Esophagus muscularis mucosa (tissue), 4 donors: ENCODE measurements around the gene PTPRT. TPM values are rescaled to one million over a fixed set of nuclear protein-coding genes. Genes with fewer than 3 reads are reported as not detected.

Experiments used
- DNase-seq: peaks from one replicate; pipeline ENCODE4 v3.0.0-alpha.2; 2017; ENCODE audit errors: extremely low spot score
- H3K27ac ChIP-seq, 4 donors: fragments of 200-600 bp; sonication (generic); replicated peaks in 1 of 4; 1 replicate in 3 of 4; 2 replicates in 1 of 4; pipeline ENCODE4 v1.5.1; 2016 to 2019; ENCODE audit warnings: mild to moderate bottlenecking in 1 of 4
- H3K27me3 ChIP-seq, 4 donors: fragments of 200-600 bp; sonication (generic); one replicate each; pipeline versions ENCODE4 v1.5.1 to v1.6.0; 2016 to 2019
- H3K36me3 ChIP-seq, 4 donors: fragments of 200-600 bp; sonication (generic); one replicate each; pipeline ENCODE4 v1.5.1; 2016 to 2019
- H3K4me1 ChIP-seq, 4 donors: fragments of 200-600 bp; sonication (generic); one replicate each; pipeline ENCODE4 v1.5.1; 2016 to 2019
- H3K4me3 ChIP-seq, 4 donors: fragments of 200-600 bp; sonication (generic); 1 replicate in 2 of 4; 2 replicates in 2 of 4; pipeline ENCODE4 v1.5.1; 2016 to 2019; ENCODE audit warnings: mild to moderate bottlenecking in 4 of 4, moderate library complexity in 1 of 4
- H3K9me3 ChIP-seq, 4 donors: fragments of 200-600 bp; sonication (generic); 1 replicate in 3 of 4; 2 replicates in 1 of 4; pipeline ENCODE4 v1.5.1; 2016 to 2019
- CTCF ChIP-seq, 3 experiments: fragments of 200-600 bp in 2 of 3; fragments of 450-650 bp in 1 of 3; sonication (generic) in 2 of 3; IDR thresholded peaks; one replicate each; pipeline ENCODE4 v1.5.1; 2017 to 2019; ENCODE audit warnings: antibody characterized with exemption in 3 of 3, mild to moderate bottlenecking in 2 of 3, moderate library complexity in 1 of 3
- EP300 ChIP-seq: sonication (generic); formaldehyde crosslinking; IDR thresholded peaks from one replicate; pipeline ENCODE4 v1.6.1; 2017; ENCODE audit warnings: antibody characterized with exemption
- POLR2A ChIP-seq: fragments of 450-650 bp; IDR thresholded peaks from one replicate; pipeline ENCODE4 v1.6.1; 2017; ENCODE audit warnings: antibody characterized with exemption, moderate library complexity, mild to moderate bottlenecking, low read depth
- POLR2AphosphoS5 ChIP-seq, 2 donors: sonication (generic); formaldehyde crosslinking; IDR thresholded peaks; one replicate each; pipeline ENCODE4 v1.6.1; 2017; ENCODE audit warnings: antibody characterized with exemption in 2 of 2
- WGBS: methylation state at CpG from one replicate; pipeline ENCODE4 v1.1.5; 2018; 5-methylcytosine and 5-hydroxymethylcytosine counted together
- intact Hi-C: fragments of 100-400 bp; cut with DNase I; formaldehyde crosslinking; loops from one replicate; pipeline ENCODE4 v1.15.1; 2023
- total RNA-seq, 4 donors: library from RNA; depleted of rRNA; stranded (reverse); fragments of >200 nt; gene quantifications; one replicate each; pipeline versions ENCODE4 v1.1.0 to v1.2.1, GENCODE V29; 2016

Gene PTPRT
- total RNA-seq, 4 donors from 2014 or later: 0.06 to 0.39 TPM; not detected in 2

- Histone ChIP-seq H3K27ac (no peak overlapping the region), H3K4me1 (no peaks in the 10 kb centered on the region), H3K4me3 (no peak overlapping the region), H3K36me3 (no peaks in the 10 kb centered on the region), H3K9me3 (no peaks in the 10 kb centered on the region), H3K27me3 (peaks cover 0 to 6% (median 0%) of the 10 kb centered on the region in 4 donors)
- WGBS: 76% methylated on average over 3 of the region's 3 CpGs
- intact Hi-C loops: no loop called here
- DNase-seq: no peak
- no peak for TF ChIP-seq POLR2A
Measured at GRCh38 chr20:43011491-43011890, 178.2 kb downstream of the PTPRT start.

- Histone ChIP-seq H3K36me3 (no peaks in the 10 kb centered on the region), H3K4me3 (no peak overlapping the region), H3K27me3 (no peaks in the 10 kb centered on the region), H3K4me1 (no peaks in the 10 kb centered on the region), H3K27ac (no peak overlapping the region), H3K9me3 (no peaks in the 10 kb centered on the region)
- 91% methylated on average over 8 of the region's 8 CpGs for WGBS
- no peak for DNase-seq
- intact Hi-C loops: no loop called here
- TF ChIP-seq POLR2AphosphoS5 (IDR thresholded peaks at IDR 0.05): no peak
Measured at GRCh38 chr20:43009532-43009931, 180.2 kb downstream of the PTPRT start.

- TF ChIP-seq CTCF (IDR thresholded peaks at IDR 0.05) (no peak), POLR2A (no peak), POLR2AphosphoS5 (IDR thresholded peaks at IDR 0.05) (no peak), EP300 (no peak)
- no peaks in the 10 kb centered on the region for H3K9me3 ChIP-seq
- H3K27me3 ChIP-seq: no peaks in the 10 kb centered on the region
- 73% methylated on average over 5 of the region's 5 CpGs for WGBS
- DNase-seq: no peak
- intact Hi-C loops: no loop called here
- H3K27ac ChIP-seq: no peak overlapping the region
- no peaks in the 10 kb centered on the region for H3K4me1 ChIP-seq
- no peak overlapping the region for H3K4me3 ChIP-seq
- H3K36me3 ChIP-seq: no peaks in the 10 kb centered on the region
Measured at GRCh38 chr20:43007525-43007924, 182.2 kb downstream of the PTPRT start.

- no peaks in the 10 kb centered on the region for H3K4me1 ChIP-seq
- no peak overlapping the region for H3K4me3 ChIP-seq
- intact Hi-C loops: no loop called here
- WGBS: 73% methylated on average over 5 of the region's 5 CpGs
- DNase-seq: no peak
- no peaks in the 10 kb centered on the region for H3K36me3 ChIP-seq
- H3K27me3 ChIP-seq: no peaks in the 10 kb centered on the region
- TF ChIP-seq POLR2A: no peak
- no peak for TF ChIP-seq CTCF (IDR thresholded peaks at IDR 0.05)
- no peak for TF ChIP-seq EP300
- TF ChIP-seq POLR2AphosphoS5 (IDR thresholded peaks at IDR 0.05): no peak
- no peak overlapping the region for H3K27ac ChIP-seq
- H3K9me3 ChIP-seq: no peaks in the 10 kb centered on the region
Measured at GRCh38 chr20:43006651-43007375, 182.9 kb downstream of the PTPRT start.

GRCh38 chr20:43003318-43003944 is 186.3 kb downstream of the PTPRT start:
- TF ChIP-seq EP300 (no peak), POLR2A (no peak), POLR2AphosphoS5 (IDR thresholded peaks at IDR 0.05) (no peak), CTCF (IDR thresholded peaks at IDR 0.05) (no peak)
- Histone ChIP-seq H3K27ac (no peak overlapping the region), H3K27me3 (peaks cover 0 to 6% (median 0%) of the 10 kb centered on the region in 4 donors), H3K9me3 (no peaks in the 10 kb centered on the region), H3K4me3 (no peak overlapping the region), H3K4me1 (no peaks in the 10 kb centered on the region), H3K36me3 (no peaks in the 10 kb centered on the region)
- DNase-seq: no peak
- intact Hi-C loops: no loop called here
- 87% methylated on average over 6 of the region's 6 CpGs for WGBS
